Measurements from ENCODE around the gene SLCO6A1.

SLCO6A1 gene

DNA sequence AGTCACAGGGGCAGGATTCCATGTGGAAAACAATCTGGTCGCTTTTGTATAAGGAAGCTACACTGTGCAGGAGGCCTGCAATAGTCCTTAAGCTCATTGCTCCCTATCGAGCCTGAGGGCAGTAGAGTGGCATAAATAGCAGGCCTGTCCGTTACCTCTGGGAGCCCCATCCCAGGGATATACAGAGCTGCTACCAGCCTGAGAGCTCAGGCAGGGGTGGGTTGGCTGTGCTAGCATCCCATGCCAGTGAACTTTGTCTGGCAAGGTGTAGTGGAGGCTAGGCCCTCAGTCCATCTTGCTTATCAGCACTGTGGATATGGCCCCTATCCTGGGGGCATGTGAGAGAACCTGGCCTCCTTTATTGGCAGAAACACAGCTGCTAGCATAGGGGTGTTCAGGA, 47.7 kb downstream of the SLCO6A1 start:
- DNase-seq = no peak

DNA sequence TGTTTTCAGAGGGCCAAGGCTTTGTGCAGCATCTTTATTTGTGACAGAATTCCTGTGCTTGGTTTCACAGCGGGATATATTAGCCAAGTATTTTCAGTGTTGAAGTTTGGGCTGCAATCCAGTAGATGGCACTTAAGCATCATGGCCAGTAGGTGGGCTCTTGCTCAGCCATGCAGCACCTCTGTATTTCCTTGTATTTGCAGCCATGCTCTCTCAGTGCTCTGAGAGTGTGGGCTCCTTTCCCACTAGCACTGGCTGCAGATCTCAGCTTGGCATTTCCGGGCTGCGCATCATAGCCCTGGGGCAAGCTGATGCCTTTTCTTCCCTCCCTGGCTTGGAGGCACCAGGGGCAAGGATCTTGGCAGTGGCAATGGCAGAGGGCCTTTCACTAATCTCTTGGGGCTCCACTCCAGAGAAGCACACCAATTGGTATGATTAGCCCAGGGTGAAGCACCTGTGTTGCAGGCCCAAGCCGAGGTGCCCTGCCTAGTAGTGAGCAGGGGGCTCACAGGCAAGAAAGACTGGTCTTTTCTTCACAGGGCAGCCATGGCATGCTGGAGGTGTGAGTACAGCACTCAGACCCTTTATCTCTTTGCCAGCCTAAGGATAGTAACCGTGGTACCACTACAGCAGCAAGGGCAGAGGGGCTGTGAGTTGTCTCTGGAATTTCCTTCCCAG, 48.3 kb downstream of the SLCO6A1 start:
- DNase-seq = no peak

DNA sequence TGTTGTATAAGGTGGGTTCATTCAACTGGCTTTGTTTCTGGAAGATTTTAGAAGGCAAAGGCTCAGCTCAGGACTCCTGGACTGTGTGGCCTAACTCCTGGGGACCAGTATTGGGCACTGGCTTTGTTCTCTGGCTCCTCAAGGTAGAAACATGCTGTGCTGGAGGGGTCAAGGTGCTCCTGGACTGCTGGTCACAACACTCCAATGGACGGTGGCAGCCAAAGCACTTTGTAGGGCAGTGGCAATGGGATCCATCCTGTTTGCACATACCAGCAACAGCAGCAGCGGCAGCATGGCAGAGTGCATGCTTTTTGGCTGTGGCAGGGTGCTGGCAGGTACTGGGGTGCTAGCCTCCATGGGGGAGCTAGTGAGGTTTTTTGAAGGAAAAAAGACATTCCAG, 65.3 kb downstream of the SLCO6A1 start:
- DNase-seq = no peak

DNA sequence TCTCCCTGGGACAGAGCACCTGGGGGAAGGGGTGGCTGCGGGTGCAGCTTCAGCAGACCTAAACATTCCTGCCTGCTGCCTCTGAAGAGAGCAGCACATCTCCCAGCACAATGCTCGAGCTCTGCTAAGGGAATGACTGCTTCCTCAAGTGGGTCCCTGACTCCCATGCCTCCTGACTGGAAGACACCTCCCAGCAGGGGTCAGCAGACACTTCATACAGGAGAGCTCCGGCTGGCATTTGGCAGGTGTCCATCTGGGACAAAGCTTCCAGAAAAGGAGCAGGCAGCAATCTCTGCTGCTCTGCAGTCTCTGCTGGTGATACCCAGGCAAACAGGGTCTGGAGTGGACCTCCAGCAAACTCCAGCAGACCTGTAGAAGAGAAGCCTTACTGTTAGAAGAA, 77.2 kb downstream of the SLCO6A1 start:
- DNase-seq = no peak

DNA sequence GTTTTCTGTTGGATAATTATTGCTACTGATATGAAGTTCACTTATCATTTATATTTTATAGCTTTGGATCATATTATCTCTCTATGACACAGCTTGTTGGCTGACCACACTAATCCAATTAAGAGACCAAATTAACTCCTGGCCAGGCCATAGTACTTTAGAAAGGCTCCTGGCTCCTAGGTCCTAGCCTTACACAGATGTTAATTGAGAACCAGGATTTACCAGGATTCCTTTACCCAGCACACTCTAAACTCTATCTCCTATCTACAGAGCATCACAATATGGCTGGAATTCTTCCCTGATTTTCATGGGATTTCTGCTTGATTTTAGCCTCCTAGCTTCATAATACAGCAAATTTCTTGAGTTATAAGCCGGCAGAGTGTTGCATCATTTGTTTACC, 80.3 kb downstream of the SLCO6A1 start:
- no peak for DNase-seq

DNA sequence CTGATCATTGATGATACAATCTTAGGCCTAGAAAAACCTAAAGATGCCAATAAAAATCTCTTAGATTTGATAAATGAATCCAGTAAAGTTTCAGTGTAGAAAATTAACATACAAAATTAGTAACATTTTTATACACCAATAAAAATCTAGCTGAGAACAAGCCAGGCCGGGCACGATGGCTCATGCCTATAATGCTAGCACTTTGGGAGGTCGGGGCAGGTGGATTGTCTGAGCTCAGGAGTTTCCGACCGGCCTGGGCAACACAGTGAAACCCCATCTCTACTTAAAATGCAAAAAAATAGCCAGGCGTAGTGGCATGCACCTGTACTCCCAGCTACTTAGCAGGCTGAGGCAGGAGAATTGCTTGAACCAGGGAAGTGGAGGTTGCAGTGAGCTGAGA, 84.4 kb downstream of the SLCO6A1 start:
- no peak for DNase-seq

DNA sequence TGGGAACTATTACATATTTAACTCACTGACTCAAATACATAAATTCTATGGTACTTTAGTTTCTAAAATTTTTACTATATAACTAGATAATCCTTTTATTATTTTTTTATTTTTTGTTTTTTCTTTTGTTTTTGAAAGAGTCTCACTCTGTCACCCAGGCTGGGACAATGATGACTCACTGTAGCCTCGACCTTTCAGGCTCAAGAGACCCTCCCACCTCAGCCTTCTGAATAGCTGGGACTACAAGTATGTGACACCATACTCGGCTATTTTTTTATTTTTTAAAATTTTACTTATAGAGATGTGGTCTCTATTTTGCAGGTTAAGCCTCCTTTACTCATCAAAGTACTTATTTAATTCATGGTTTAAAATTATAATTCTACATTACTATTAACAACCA, 110.6 kb downstream of the SLCO6A1 start:
- no peak for DNase-seq

DNA sequence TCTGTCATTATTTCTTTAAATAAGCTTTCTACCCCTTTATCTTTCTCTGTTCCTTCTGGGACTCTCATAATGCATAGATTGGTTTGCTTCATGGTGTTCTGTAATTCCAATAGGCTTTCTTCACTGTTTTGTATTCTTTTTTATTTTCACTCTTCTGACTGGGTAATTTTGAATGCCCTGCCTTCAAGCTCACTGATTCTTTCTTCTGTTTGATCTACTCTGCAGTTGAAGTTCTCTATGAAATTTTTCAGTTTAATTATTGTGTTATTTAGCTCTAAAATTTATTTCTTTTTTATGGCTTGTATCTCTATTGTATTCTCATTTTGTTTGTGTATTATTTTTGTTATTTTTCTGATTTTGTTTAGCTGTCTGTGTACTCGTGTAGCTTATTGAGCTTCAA, 113.4 kb downstream of the SLCO6A1 start:
- DNase-seq = no peak

DNA sequence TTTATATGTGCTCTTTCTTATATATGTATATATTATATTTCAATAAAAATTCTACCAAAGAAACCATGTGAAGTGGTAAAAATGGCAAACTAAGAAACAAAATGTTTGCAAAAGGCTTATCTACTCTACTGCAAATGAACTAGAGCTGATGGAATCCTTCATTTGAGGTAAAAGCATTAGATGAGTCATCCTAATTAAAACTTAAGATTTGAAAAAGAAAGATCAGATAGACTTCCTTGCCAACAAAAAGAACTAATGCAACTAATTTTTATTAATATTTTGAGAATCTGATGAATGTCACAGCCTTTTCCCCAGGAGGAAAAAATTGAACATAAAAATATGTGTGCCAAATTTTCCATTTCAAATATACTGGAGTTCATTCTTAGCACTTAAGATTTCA, 118.6 kb downstream of the SLCO6A1 start:
- DNase-seq = no peak

DNA sequence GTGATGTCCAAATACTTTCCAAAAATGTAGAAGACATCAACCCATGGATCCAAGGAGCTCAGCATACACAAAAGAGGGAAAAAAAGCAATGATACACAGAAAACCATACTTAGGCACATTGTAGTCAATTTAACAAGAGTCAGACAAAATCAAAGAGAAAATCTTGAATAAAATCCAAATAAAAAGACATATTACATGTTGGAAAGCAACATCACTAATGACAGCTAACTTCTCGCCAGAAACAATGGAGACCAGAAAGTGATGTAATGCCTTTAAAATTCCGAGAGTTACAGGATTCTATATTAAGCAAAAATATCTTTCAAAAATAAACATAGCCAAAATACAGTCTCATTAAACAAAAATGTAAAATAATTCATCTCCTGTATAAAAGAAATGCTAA, 122.9 kb downstream of the SLCO6A1 start:
- no peak for DNase-seq

DNA sequence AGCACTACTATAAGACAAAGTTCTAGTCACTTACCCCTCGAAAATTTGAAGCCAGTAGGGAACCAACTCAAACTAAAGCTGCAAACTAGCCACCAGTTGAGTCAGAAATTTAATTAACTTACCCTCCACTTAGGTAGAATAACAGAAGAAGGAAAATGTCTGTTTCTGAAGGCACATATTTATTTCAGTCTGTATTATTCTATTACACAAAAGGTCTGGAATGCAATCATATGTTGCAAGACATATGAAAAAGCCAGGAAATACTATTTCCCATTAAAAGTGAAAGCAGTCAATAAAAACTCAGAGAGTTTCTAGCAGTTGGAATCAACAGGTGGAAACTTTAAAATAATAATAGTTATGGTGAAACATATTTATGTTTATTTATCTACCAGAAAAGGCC, 123.5 kb downstream of the SLCO6A1 start:
- DNase-seq = no peak

DNA sequence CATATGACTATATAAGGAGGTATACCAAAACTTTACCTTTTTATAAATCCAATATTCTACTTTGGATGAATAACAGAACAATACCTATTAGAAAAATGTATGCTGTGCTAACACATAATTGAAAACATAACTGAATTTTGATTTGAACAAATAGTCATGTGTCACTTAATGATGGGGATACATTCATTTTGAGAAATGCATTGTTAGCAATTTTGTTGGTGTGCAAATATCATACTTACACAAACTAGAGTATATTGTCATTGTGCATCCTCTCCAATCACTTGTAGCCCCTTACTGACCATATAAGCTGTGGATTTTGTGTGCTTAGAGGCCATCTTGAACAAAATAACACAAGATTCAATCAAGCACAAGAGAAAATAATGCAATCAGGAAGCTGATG, 130.4 kb downstream of the SLCO6A1 start:
- DNase-seq = no peak

DNA sequence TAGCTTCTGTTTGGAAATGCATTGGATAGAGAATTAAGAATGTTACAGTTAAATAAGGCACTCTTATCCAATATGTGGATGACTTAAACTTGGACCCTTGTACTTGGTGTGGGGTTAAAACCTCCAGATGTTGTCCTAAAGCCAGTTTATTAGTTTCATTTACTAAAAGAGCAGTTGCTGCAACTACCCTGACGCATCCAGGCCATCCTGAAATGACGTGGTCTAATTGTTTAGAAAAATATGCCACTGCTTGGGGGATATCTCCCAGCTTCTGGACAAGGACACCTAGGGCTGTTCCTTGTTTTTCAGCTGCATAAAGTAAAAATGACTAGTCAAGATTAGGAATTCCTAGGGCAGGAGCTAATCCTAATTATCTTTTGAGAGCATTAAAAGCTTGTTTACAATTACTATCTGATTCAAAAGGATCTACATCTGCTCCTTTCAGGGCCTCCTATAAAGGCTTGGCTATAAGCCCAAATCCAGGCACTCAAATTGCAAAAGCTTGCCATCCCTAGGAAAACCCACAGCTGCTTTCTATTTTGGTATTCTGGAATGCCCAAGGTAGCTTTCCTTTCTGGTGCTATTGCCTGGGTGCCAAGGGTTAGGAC, 157.0 kb downstream of the SLCO6A1 start:
- DNase-seq = no peak

DNA sequence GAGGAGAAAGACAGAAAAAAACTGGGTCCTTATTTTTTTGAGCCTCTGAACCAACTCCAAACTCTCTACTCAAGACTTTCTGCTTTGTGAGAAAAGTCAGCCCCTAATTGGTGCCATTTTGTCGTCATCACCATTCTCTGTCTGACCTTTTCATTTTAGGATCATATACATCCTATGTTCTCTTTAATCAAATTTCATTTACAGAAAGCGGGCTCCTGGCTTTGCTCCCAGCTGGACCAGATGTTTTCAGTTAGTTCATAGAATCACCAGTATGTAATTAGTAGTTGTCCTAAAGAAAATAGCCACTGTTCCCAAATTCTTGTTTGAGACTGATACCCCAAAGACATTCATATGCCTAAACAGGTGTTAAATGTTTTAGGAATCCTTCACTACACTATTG, 174.1 kb downstream of the SLCO6A1 start:
- DNase-seq = no peak
